WTC11 (cell line): ENCODE measurements around the gene FAM216B. TPM values are rescaled to one million over a fixed set of nuclear protein-coding genes. Genes with fewer than 3 reads are reported as not detected.

ENCODE experiments used
- ATAC-seq: fragments of 200-7000 bp; cut with Tn5 transposase; 2 replicates; pipeline ENCODE4 v1.10.0; 2021; ENCODE audit warnings: mild to moderate bottlenecking, moderate library complexity
- CTCF ChIA-PET: fragments of 300-600 bp; sonication (Branson Sonifier 250); formaldehyde crosslinking; loops from one replicate; lab custom pipeline; 2021; ENCODE audit warnings: antibody characterized with exemption; lab: Charles Lee
- POLR2A ChIA-PET: fragments of 350-600 bp; sonication (Branson Sonifier 250); formaldehyde crosslinking; loops from one replicate; lab custom pipeline; 2021; ENCODE audit warnings: antibody characterized with exemption; lab: Charles Lee
- DNase-seq: peaks from one replicate; pipeline ENCODE4 v3.0.0; 2021; ENCODE audit warnings: low spot score
- H3K27ac Mint-ChIP-seq: 2 replicates; pipeline ENCODE4 v1.8.0; 2021; ENCODE audit warnings: mixed read lengths
- H3K27me3 Mint-ChIP-seq: 2 replicates; pipeline ENCODE4 v1.8.0; 2021; ENCODE audit warnings: low read depth, mild to moderate bottlenecking, moderate library complexity, mixed read lengths
- H3K36me3 Mint-ChIP-seq: 2 replicates; pipeline ENCODE4 v1.8.0; 2021; ENCODE audit warnings: mixed read lengths
- H3K4me1 Mint-ChIP-seq: 2 replicates; pipeline ENCODE4 v1.8.0; 2022; ENCODE audit warnings: mixed read lengths
- H3K4me3 Mint-ChIP-seq: 2 replicates; pipeline ENCODE4 v1.8.0; 2021; ENCODE audit warnings: mild to moderate bottlenecking, moderate library complexity, mixed read lengths
- H3K9me3 Mint-ChIP-seq: 2 replicates; pipeline ENCODE4 v1.8.0; 2021; ENCODE audit warnings: mixed read lengths
- ATF1 ChIP-seq: sonication (generic); formaldehyde crosslinking; IDR thresholded peaks from 2 replicates; pipeline ENCODE4 v1.8.1; 2023; ENCODE audit warnings: mild to moderate bottlenecking, moderate library complexity, missing genetic modification reagents
- CBFB ChIP-seq: sonication (generic); formaldehyde crosslinking; IDR thresholded peaks from 2 replicates; pipeline ENCODE4 v1.8.1; 2022; ENCODE audit warnings: mild to moderate bottlenecking, low read depth, missing genetic modification reagents
- CREB1 ChIP-seq: sonication (generic); formaldehyde crosslinking; IDR thresholded peaks from 2 replicates; pipeline ENCODE4 v1.8.0; 2023; ENCODE audit warnings: mild to moderate bottlenecking, missing genetic modification reagents
- EMX1 ChIP-seq: fragments of 250-450 bp; sonication (Bioruptor Pico); IDR thresholded peaks from 2 replicates; pipeline ENCODE4 v1.8.0; 2021; ENCODE audit warnings: mild to moderate bottlenecking
- ESRRA ChIP-seq: sonication (generic); formaldehyde crosslinking; IDR thresholded peaks from 2 replicates; pipeline ENCODE4 v1.8.1; 2022; ENCODE audit warnings: mild to moderate bottlenecking, missing genetic modification reagents, borderline replicate concordance
- ETV6 ChIP-seq: sonication (generic); formaldehyde crosslinking; IDR thresholded peaks from 2 replicates; pipeline ENCODE4 v1.8.1; 2022; ENCODE audit warnings: mild to moderate bottlenecking, missing genetic modification reagents
- FOXJ3 ChIP-seq: sonication (generic); formaldehyde crosslinking; IDR thresholded peaks from 2 replicates; pipeline ENCODE4 v1.9.0; 2021; ENCODE audit warnings: missing genetic modification reagents, mild to moderate bottlenecking, borderline replicate concordance
- GABPB1 ChIP-seq: sonication (generic); formaldehyde crosslinking; IDR thresholded peaks from 2 replicates; pipeline ENCODE4 v1.8.1; 2023; ENCODE audit warnings: mild to moderate bottlenecking, missing genetic modification reagents
- GTF2I ChIP-seq: fragments of 250-450 bp; sonication (Bioruptor Pico); conservative IDR thresholded peaks from 2 replicates; pipeline ENCODE4 v1.4.0; 2021; ENCODE audit warnings: mild to moderate bottlenecking
- MXD4 ChIP-seq: fragments of 250-450 bp; sonication (Bioruptor Pico); IDR thresholded peaks from 2 replicates; pipeline ENCODE4 v1.8.0; 2021; ENCODE audit warnings: mild to moderate bottlenecking, moderate library complexity, borderline replicate concordance
- MYBL2 ChIP-seq: sonication (generic); formaldehyde crosslinking; IDR thresholded peaks from 2 replicates; pipeline ENCODE4 v1.8.1; 2023; ENCODE audit warnings: mild to moderate bottlenecking, moderate library complexity, missing genetic modification reagents
- PRRX2 ChIP-seq: fragments of 250-450 bp; sonication (Bioruptor Pico); IDR thresholded peaks from 2 replicates; pipeline ENCODE4 v1.8.0; 2021; ENCODE audit warnings: mild to moderate bottlenecking
- RELA ChIP-seq: sonication (generic); formaldehyde crosslinking; IDR thresholded peaks from 2 replicates; pipeline ENCODE4 v1.8.1; 2022; ENCODE audit warnings: missing genetic modification reagents, mild to moderate bottlenecking, borderline replicate concordance
- RORB ChIP-seq: fragments of 250-450 bp; sonication (Bioruptor Pico); IDR thresholded peaks from 2 replicates; pipeline ENCODE4 v1.9.0; 2021; ENCODE audit warnings: mild to moderate bottlenecking
- SP1 ChIP-seq: sonication (generic); formaldehyde crosslinking; conservative IDR thresholded peaks from 2 replicates; pipeline ENCODE4 v1.8.1; 2022; ENCODE audit warnings: missing genetic modification reagents
- TCF7 ChIP-seq: sonication (generic); formaldehyde crosslinking; IDR thresholded peaks from 2 replicates; pipeline ENCODE4 v1.8.0; 2022; ENCODE audit warnings: mild to moderate bottlenecking, low read depth, missing genetic modification reagents, moderate library complexity
- ZNF219 ChIP-seq: sonication (generic); formaldehyde crosslinking; IDR thresholded peaks from 2 replicates; pipeline ENCODE4 v1.8.0; 2023; ENCODE audit warnings: missing genetic modification reagents, mild to moderate bottlenecking, borderline replicate concordance
- ZNF232 ChIP-seq: sonication (generic); formaldehyde crosslinking; IDR thresholded peaks from 2 replicates; pipeline ENCODE4 v1.8.0; 2022; ENCODE audit warnings: mild to moderate bottlenecking, missing genetic modification reagents
- ZNF416 ChIP-seq: fragments of 250-450 bp; sonication (Bioruptor Pico); IDR thresholded peaks from 2 replicates; pipeline ENCODE4 v1.9.0; 2021; ENCODE audit warnings: mild to moderate bottlenecking, inconsistent platforms
- total RNA-seq: library from RNA; stranded (reverse); gene quantifications from 3 replicates; pipeline ENCODE4 v1.2.3, GENCODE V29; 2021
- TF ChIP-seq, protein P1 (sequence below): sonication (generic); formaldehyde crosslinking; IDR thresholded peaks from 2 replicates; pipeline ENCODE4 v1.8.1; 2022; ENCODE audit warnings: low read depth, mild to moderate bottlenecking, moderate library complexity, missing genetic modification reagents, borderline replicate concordance
- TF ChIP-seq, protein P2 (sequence below): sonication (generic); formaldehyde crosslinking; IDR thresholded peaks from 2 replicates; pipeline ENCODE4 v1.8.1; 2023; ENCODE audit warnings: mild to moderate bottlenecking, missing genetic modification reagents, moderate library complexity
- TF ChIP-seq, protein P3 (sequence below): fragments of 250-450 bp; sonication (Bioruptor Pico); IDR thresholded peaks from 2 replicates; pipeline ENCODE4 v1.9.0; 2021; ENCODE audit warnings: mild to moderate bottlenecking, borderline replicate concordance
- TF ChIP-seq, protein P4 (sequence below): sonication (generic); formaldehyde crosslinking; IDR thresholded peaks from 2 replicates; pipeline ENCODE4 v1.8.1; 2023; ENCODE audit warnings: mild to moderate bottlenecking, missing genetic modification reagents
- TF ChIP-seq, protein P5 (sequence below): sonication (generic); formaldehyde crosslinking; IDR thresholded peaks from 2 replicates; pipeline ENCODE4 v1.8.1; 2023; ENCODE audit warnings: mild to moderate bottlenecking, moderate library complexity, missing genetic modification reagents
- TF ChIP-seq, protein P6 (sequence below): sonication (generic); formaldehyde crosslinking; IDR thresholded peaks from 2 replicates; pipeline ENCODE4 v1.8.0; 2022; ENCODE audit warnings: mild to moderate bottlenecking, missing genetic modification reagents

FAM216B gene
- total RNA-seq, 1 experiment from 2014 or later, result not detected

DNA sequence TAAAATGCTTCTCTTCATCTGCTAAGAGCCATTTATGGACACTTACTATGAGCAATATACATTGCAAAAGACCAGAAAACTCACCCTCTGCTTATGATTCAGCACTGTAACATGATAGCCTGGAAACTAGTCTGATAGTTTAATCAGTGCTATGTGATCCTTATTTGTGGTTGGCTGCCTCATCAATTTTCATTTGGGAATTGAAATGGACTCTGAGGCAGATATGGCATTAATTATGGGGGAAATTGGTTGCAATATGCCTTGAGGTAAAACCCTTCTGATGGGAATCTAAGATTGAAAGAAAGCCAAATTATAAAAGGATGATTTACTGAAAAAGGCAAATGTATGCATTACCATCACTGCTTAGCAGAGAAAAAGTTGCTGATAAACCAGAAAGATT lies 33.5 kb downstream of the FAM216B start:
- Mint-ChIP-seq H3K9me3 (peaks cover 37% of the 10 kb centered on the region), H3K36me3 (peaks cover 31% of the 10 kb centered on the region), H3K27me3 (no peaks in the 10 kb centered on the region; the same call in none of the 2 replicates), H3K4me1 (no peaks in the 10 kb centered on the region), H3K4me3 (no peak overlapping the region)
- CTCF ChIA-PET, result no interaction called here
- DNase-seq, result no peak
- POLR2A ChIA-PET, result no interaction called here
- no peak for ATAC-seq
- TF ChIP-seq ZNF219 (CRISPR knock-in tag) (no peak), MXD4 (no peak), GTF2I (CRISPR knock-in tag) (no peak), RELA (CRISPR knock-in tag) (no peak)
- TF ChIP-seq, protein P1, sequence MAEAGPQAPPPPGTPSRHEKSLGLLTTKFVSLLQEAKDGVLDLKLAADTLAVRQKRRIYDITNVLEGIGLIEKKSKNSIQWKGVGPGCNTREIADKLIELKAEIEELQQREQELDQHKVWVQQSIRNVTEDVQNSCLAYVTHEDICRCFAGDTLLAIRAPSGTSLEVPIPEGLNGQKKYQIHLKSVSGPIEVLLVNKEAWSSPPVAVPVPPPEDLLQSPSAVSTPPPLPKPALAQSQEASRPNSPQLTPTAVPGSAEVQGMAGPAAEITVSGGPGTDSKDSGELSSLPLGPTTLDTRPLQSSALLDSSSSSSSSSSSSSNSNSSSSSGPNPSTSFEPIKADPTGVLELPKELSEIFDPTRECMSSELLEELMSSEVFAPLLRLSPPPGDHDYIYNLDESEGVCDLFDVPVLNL (CRISPR knock-in tag), result no peak
- TF ChIP-seq, all 79 proteins: peak for 0
- no peak overlapping the region for H3K27ac Mint-ChIP-seq

DNA sequence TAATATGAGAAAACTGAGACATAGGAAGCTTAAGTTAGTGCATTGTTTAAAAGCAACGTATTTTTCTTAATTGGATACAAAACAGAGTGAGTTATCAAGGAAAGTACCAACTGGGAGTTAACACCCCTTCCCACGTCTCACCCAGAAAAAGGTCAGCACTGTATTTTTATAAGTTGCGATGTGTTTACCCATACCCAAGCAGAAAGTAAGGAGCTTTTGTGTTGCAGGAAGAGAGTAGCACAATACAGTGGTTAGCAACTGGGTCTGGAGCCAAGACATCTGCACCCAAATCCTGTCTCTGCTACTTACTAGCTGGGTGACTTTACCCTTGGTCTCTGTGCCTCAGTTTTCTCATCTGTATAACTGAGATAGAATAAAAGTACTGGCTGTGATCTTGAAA lies 34.3 kb downstream of the FAM216B start:
- CTCF ChIA-PET, result no interaction called here
- TF ChIP-seq, protein P2, sequence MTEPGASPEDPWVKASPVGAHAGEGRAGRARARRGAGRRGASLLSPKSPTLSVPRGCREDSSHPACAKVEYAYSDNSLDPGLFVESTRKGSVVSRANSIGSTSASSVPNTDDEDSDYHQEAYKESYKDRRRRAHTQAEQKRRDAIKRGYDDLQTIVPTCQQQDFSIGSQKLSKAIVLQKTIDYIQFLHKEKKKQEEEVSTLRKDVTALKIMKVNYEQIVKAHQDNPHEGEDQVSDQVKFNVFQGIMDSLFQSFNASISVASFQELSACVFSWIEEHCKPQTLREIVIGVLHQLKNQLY, result no peak
- TF ChIP-seq RORB, result no peak
- no peak for TF ChIP-seq CREB1
- TF ChIP-seq, protein P3, sequence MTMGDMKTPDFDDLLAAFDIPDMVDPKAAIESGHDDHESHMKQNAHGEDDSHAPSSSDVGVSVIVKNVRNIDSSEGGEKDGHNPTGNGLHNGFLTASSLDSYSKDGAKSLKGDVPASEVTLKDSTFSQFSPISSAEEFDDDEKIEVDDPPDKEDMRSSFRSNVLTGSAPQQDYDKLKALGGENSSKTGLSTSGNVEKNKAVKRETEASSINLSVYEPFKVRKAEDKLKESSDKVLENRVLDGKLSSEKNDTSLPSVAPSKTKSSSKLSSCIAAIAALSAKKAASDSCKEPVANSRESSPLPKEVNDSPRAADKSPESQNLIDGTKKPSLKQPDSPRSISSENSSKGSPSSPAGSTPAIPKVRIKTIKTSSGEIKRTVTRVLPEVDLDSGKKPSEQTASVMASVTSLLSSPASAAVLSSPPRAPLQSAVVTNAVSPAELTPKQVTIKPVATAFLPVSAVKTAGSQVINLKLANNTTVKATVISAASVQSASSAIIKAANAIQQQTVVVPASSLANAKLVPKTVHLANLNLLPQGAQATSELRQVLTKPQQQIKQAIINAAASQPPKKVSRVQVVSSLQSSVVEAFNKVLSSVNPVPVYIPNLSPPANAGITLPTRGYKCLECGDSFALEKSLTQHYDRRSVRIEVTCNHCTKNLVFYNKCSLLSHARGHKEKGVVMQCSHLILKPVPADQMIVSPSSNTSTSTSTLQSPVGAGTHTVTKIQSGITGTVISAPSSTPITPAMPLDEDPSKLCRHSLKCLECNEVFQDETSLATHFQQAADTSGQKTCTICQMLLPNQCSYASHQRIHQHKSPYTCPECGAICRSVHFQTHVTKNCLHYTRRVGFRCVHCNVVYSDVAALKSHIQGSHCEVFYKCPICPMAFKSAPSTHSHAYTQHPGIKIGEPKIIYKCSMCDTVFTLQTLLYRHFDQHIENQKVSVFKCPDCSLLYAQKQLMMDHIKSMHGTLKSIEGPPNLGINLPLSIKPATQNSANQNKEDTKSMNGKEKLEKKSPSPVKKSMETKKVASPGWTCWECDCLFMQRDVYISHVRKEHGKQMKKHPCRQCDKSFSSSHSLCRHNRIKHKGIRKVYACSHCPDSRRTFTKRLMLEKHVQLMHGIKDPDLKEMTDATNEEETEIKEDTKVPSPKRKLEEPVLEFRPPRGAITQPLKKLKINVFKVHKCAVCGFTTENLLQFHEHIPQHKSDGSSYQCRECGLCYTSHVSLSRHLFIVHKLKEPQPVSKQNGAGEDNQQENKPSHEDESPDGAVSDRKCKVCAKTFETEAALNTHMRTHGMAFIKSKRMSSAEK (CRISPR knock-in tag), result no peak
- no peak for TF ChIP-seq ETV6
- no peak for TF ChIP-seq PRRX2
- TF ChIP-seq, protein P4, sequence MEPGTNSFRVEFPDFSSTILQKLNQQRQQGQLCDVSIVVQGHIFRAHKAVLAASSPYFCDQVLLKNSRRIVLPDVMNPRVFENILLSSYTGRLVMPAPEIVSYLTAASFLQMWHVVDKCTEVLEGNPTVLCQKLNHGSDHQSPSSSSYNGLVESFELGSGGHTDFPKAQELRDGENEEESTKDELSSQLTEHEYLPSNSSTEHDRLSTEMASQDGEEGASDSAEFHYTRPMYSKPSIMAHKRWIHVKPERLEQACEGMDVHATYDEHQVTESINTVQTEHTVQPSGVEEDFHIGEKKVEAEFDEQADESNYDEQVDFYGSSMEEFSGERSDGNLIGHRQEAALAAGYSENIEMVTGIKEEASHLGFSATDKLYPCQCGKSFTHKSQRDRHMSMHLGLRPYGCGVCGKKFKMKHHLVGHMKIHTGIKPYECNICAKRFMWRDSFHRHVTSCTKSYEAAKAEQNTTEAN (CRISPR knock-in tag), result no peak
- TF ChIP-seq, protein P5, sequence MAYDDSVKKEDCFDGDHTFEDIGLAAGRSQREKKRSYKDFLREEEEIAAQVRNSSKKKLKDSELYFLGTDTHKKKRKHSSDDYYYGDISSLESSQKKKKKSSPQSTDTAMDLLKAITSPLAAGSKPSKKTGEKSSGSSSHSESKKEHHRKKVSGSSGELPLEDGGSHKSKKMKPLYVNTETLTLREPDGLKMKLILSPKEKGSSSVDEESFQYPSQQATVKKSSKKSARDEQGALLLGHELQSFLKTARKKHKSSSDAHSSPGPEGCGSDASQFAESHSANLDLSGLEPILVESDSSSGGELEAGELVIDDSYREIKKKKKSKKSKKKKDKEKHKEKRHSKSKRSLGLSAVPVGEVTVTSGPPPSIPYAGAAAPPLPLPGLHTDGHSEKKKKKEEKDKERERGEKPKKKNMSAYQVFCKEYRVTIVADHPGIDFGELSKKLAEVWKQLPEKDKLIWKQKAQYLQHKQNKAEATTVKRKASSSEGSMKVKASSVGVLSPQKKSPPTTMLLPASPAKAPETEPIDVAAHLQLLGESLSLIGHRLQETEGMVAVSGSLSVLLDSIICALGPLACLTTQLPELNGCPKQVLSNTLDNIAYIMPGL (CRISPR knock-in tag), result no peak
- no peak for TF ChIP-seq ATF1
- TF ChIP-seq EMX1 (CRISPR knock-in tag), result no peak
- no peak for TF ChIP-seq TCF7
- no peak for TF ChIP-seq FOXJ3 (CRISPR knock-in tag)
- no peak for TF ChIP-seq GABPB1
- TF ChIP-seq, protein P6, sequence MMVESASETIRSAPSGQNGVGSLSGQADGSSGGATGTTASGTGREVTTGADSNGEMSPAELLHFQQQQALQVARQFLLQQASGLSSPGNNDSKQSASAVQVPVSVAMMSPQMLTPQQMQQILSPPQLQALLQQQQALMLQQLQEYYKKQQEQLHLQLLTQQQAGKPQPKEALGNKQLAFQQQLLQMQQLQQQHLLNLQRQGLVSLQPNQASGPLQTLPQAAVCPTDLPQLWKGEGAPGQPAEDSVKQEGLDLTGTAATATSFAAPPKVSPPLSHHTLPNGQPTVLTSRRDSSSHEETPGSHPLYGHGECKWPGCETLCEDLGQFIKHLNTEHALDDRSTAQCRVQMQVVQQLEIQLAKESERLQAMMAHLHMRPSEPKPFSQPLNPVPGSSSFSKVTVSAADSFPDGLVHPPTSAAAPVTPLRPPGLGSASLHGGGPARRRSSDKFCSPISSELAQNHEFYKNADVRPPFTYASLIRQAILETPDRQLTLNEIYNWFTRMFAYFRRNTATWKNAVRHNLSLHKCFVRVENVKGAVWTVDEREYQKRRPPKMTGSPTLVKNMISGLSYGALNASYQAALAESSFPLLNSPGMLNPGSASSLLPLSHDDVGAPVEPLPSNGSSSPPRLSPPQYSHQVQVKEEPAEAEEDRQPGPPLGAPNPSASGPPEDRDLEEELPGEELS (CRISPR knock-in tag), result no peak
- no peak for TF ChIP-seq CBFB (CRISPR knock-in tag)
- TF ChIP-seq SP1 (CRISPR knock-in tag), result no peak
- no peak for TF ChIP-seq ZNF232 (CRISPR knock-in tag)
- no peak for TF ChIP-seq ESRRA
- TF ChIP-seq ZNF416 (CRISPR knock-in tag), result no peak
- TF ChIP-seq MYBL2 (CRISPR knock-in tag), result no peak
- H3K36me3 Mint-ChIP-seq, result peaks cover 31% of the 10 kb centered on the region
- H3K4me3 Mint-ChIP-seq, result no peak overlapping the region
- POLR2A ChIA-PET, result no interaction called here
- peaks cover 37% of the 10 kb centered on the region for H3K9me3 Mint-ChIP-seq
- DNase-seq (no peak), ATAC-seq (no peak)
- H3K27ac Mint-ChIP-seq, result no peak overlapping the region
- no peaks in the 10 kb centered on the region for H3K4me1 Mint-ChIP-seq
- H3K27me3 Mint-ChIP-seq, result no peaks in the 10 kb centered on the region; the same call in none of the 2 replicates
